Measurements from ENCODE around the gene LRRC4C. TPM values are rescaled to one million over a fixed set of nuclear protein-coding genes. Genes with fewer than 3 reads are reported as not detected.

Gene LRRC4C
- total RNA-seq, 1 experiment from 2014 or later, result 0.13 TPM

GRCh38 chr11:41110527-41110926, 348.9 kb downstream of the LRRC4C start:
- no peak overlapping the region for H4K8ac ChIP-seq (replicated peaks; ENCODE audit: insufficient read length, low read depth, low read length)
- DNase-seq, result no peak
- H3K4me2 ChIP-seq (ENCODE audit: insufficient read depth, insufficient read length, low read length), result no peak overlapping the region
- no peaks in the 10 kb centered on the region for H3K27me3 ChIP-seq (ENCODE audit: insufficient read depth, low read length)
- H3K36me3 Mint-ChIP-seq (ENCODE audit: insufficient read depth in 1 of 3, low read depth in 3 of 3), result no peaks in the 10 kb centered on the region
- no peak overlapping the region for H3K27ac Mint-ChIP-seq
- no peak overlapping the region for H2BK15ac ChIP-seq (ENCODE audit: low read depth, low read length)
- peaks cover under 1% of the 10 kb centered on the region; the same call in 1 of the 2 replicates for H3K4me1 ChIP-seq (ENCODE audit: insufficient read depth, low read length)
- no peak overlapping the region for H3K4ac ChIP-seq (ENCODE audit: low read depth, low read length)
- no peak overlapping the region for H2BK120ac ChIP-seq (ENCODE audit: low read depth, low read length, poor library complexity, severe bottlenecking)
- no peak overlapping the region for H2AK5ac ChIP-seq (ENCODE audit: insufficient read length, low read length)
- H3K79me1 ChIP-seq (ENCODE audit: insufficient read depth, low read depth, low read length, poor library complexity, severe bottlenecking), result no peaks in the 10 kb centered on the region
- no CpG with 5 or more reads among the region's 4 CpGs for WGBS (ENCODE audit: extremely low coverage, insufficient read length, low lambda C conversion rate)
- H2BK20ac ChIP-seq (ENCODE audit: low read depth, low read length, poor library complexity, severe bottlenecking), result no peak overlapping the region
- no peak overlapping the region for H2AFZ ChIP-seq (ENCODE audit: low read length)
- H4K5ac ChIP-seq (ENCODE audit: insufficient read length, low read depth, low read length), result no peak overlapping the region
- H3K4me3 Mint-ChIP-seq, result no peak overlapping the region
- no peaks in the 10 kb centered on the region for H3K79me2 ChIP-seq (ENCODE audit: insufficient read depth, low read length)
- no peak overlapping the region for H3K14ac ChIP-seq (ENCODE audit: insufficient read depth, low read length)
- no peaks in the 10 kb centered on the region for H3K23me2 ChIP-seq (ENCODE audit: insufficient read length, low read depth, low read length, poor library complexity, severe bottlenecking)
- no peak overlapping the region for H3K9ac ChIP-seq (ENCODE audit: extremely low read depth, insufficient read length, low read length)
- no peak overlapping the region for H3K23ac ChIP-seq (ENCODE audit: insufficient read length, low read depth, low read length)
- no peaks in the 10 kb centered on the region for H3K27me3 Mint-ChIP-seq (ENCODE audit: low read depth)
- H4K91ac ChIP-seq (ENCODE audit: insufficient read length, low read depth, low read length), result no peak overlapping the region
- no peak overlapping the region for H3T11ph ChIP-seq (ENCODE audit: low read length)
- no peak for TF ChIP-seq CTCF (conservative IDR thresholded peaks at IDR 0.05)
- no peaks in the 10 kb centered on the region for H4K20me1 ChIP-seq (ENCODE audit: control insufficient read depth, insufficient read depth, insufficient read length)
- no peak overlapping the region for H2BK12ac ChIP-seq (ENCODE audit: insufficient read length, low read depth, low read length)
- H3K9me3 Mint-ChIP-seq, result peaks cover 0 to 2% of the 10 kb centered on the region in 2 experiments; a peak in 3 of 5 replicates
- peaks cover 24 to 26% of the 10 kb centered on the region in 2 experiments for H3K4me1 Mint-ChIP-seq
- no peak overlapping the region for H3K18ac ChIP-seq (ENCODE audit: insufficient read length, low read depth, low read length)
- no peaks in the 10 kb centered on the region for H3K9me3 ChIP-seq (ENCODE audit: control insufficient read depth, low read depth, low read length)
- H3K56ac ChIP-seq (ENCODE audit: insufficient read length, low read depth, low read length), result no peak overlapping the region
- no peak overlapping the region for H2BK5ac ChIP-seq (ENCODE audit: insufficient read length, low read length)
- H3K27ac ChIP-seq (ENCODE audit: insufficient read length, low read depth, low read length), result no peak overlapping the region

Data from H9 (cell line).